BE2C (cell line): ENCODE data around the gene FAM120A.

Source experiments
- DNase-seq: peaks from one replicate; pipeline ENCODE4 v3.0.0-alpha.2; 2020
- H3K27me3 ChIP-seq: fragments of 250-450 bp; sonication (Bioruptor Pico); 2 replicates; pipeline ENCODE4 v1.5.1; 2020; ENCODE audit warnings: mild to moderate bottlenecking
- H3K36me3 ChIP-seq: fragments of 250-450 bp; sonication (Bioruptor Pico); 2 replicates; pipeline ENCODE4 v1.5.1; 2020; ENCODE audit warnings: mild to moderate bottlenecking
- H3K4me1 ChIP-seq: fragments of 250-450 bp; sonication (Bioruptor Pico); 2 replicates; pipeline ENCODE4 v1.5.1; 2020
- H3K4me3 ChIP-seq: 2 replicates; pipeline ENCODE4 v1.5.1; 2011; ENCODE audit warnings: low read depth, low read length
- H3K9me3 ChIP-seq: fragments of 250-450 bp; sonication (Bioruptor Pico); 2 replicates; pipeline ENCODE4 v1.5.1; 2020
- CTCF ChIP-seq: IDR thresholded peaks from 2 replicates; pipeline ENCODE4 v1.5.1; 2012; ENCODE audit warnings: mild to moderate bottlenecking, low read depth, low read length

Gene FAM120A

GRCh38 chr9:93541005-93541404 lies 89.5 kb downstream of the FAM120A start:
- no peaks in the 10 kb centered on the region for H3K27me3 ChIP-seq
- H3K36me3 ChIP-seq: peaks cover 45% of the 10 kb centered on the region
- no peak for TF ChIP-seq CTCF
- DNase-seq: no peak
- no peak overlapping the region for H3K4me3 ChIP-seq
- H3K4me1 ChIP-seq: peaks cover 14% of the 10 kb centered on the region
- no peaks in the 10 kb centered on the region for H3K9me3 ChIP-seq

GRCh38 chr9:93541581-93542349 lies 90.3 kb downstream of the FAM120A start:
- H3K36me3 ChIP-seq: peaks cover 49% of the 10 kb centered on the region
- DNase-seq: peak; percentile 75
- no peak overlapping the region for H3K4me3 ChIP-seq
- H3K4me1 ChIP-seq: peaks cover 14% of the 10 kb centered on the region
- no peak for TF ChIP-seq CTCF
- H3K9me3 ChIP-seq: no peaks in the 10 kb centered on the region
- no peaks in the 10 kb centered on the region for H3K27me3 ChIP-seq

GRCh38 chr9:93543117-93543516 lies 91.6 kb downstream of the FAM120A start:
- peaks cover 56% of the 10 kb centered on the region for H3K36me3 ChIP-seq
- no peaks in the 10 kb centered on the region for H3K27me3 ChIP-seq
- no peak overlapping the region for H3K4me3 ChIP-seq
- no peak for DNase-seq
- no peak for TF ChIP-seq CTCF
- no peaks in the 10 kb centered on the region for H3K9me3 ChIP-seq
- H3K4me1 ChIP-seq: peaks cover 14% of the 10 kb centered on the region

- DNase-seq: no peak
- Histone ChIP-seq H3K36me3 (peaks cover 76% of the 10 kb centered on the region), H3K4me1 (peaks cover 10% of the 10 kb centered on the region), H3K9me3 (no peaks in the 10 kb centered on the region), H3K27me3 (no peaks in the 10 kb centered on the region), H3K4me3 (no peak overlapping the region)
- no peak for TF ChIP-seq CTCF
Measured at GRCh38 chr9:93546356-93546755, 94.9 kb downstream of the FAM120A start.

- peaks cover 79% of the 10 kb centered on the region for H3K36me3 ChIP-seq
- DNase-seq: no peak
- TF ChIP-seq CTCF: no peak
- H3K9me3 ChIP-seq: no peaks in the 10 kb centered on the region
- H3K27me3 ChIP-seq: no peaks in the 10 kb centered on the region
- H3K4me1 ChIP-seq: no peaks in the 10 kb centered on the region; the same call in 1 of the 2 replicates
- no peak overlapping the region for H3K4me3 ChIP-seq
Measured at GRCh38 chr9:93549611-93550010, 98.1 kb downstream of the FAM120A start.

- H3K4me1 ChIP-seq: no peaks in the 10 kb centered on the region; the same call in 1 of the 2 replicates
- no peak overlapping the region for H3K4me3 ChIP-seq
- no peak for TF ChIP-seq CTCF
- no peaks in the 10 kb centered on the region for H3K9me3 ChIP-seq
- no peak for DNase-seq
- peaks cover 76% of the 10 kb centered on the region for H3K36me3 ChIP-seq
- no peaks in the 10 kb centered on the region for H3K27me3 ChIP-seq
Measured at GRCh38 chr9:93552923-93553322, 101.4 kb downstream of the FAM120A start.
